Muscle of leg (tissue), 11 donors: ENCODE results near the gene EXOC3L1. TPM values are rescaled to one million over a fixed set of nuclear protein-coding genes. Genes with fewer than 3 reads are reported as not detected.
A peak's percentile ranks its signal among the peaks of the same experiment; 100 is the strongest.

ENCODE experiments used
- DNase-seq: peaks from one replicate; pipeline ENCODE4 v3.0.0; 2013
- H3K27ac ChIP-seq: one replicate; pipeline ENCODE4 v1.5.1; 2013; ENCODE audit warnings: mild to moderate bottlenecking, low read length, control low read depth
- H3K27me3 ChIP-seq: one replicate; pipeline ENCODE4 v1.6.1; 2013; ENCODE audit warnings: low read length; ENCODE audit not compliant: control insufficient read depth, insufficient read depth
- H3K36me3 ChIP-seq: one replicate; pipeline ENCODE4 v1.6.1; 2013; ENCODE audit warnings: low read length; ENCODE audit not compliant: control insufficient read depth, insufficient read depth
- H3K4me1 ChIP-seq: one replicate; pipeline ENCODE4 v1.6.1; 2013; ENCODE audit warnings: low read length; ENCODE audit not compliant: control insufficient read depth, insufficient read depth
- H3K4me3 ChIP-seq: one replicate; pipeline ENCODE4 v1.5.1; 2013; ENCODE audit warnings: low read length, control low read depth
- H3K9me3 ChIP-seq: replicated peaks from 2 replicates; pipeline ENCODE4 v1.6.1; 2013; ENCODE audit warnings: low read depth, low read length; ENCODE audit not compliant: control insufficient read depth
- WGBS: methylation state at CpG from one replicate; pipeline ENCODE4 v1.1.5; 2013; ENCODE audit warnings: missing lambda C conversion rate; ENCODE audit not compliant: insufficient coverage; 5-methylcytosine and 5-hydroxymethylcytosine counted together
- polyA plus RNA-seq, 8 donors: library from polyadenylated mRNA; unstranded; fragments of 120-200 nt; gene quantifications; one replicate each; pipeline versions ENCODE4 v1.2.1 to v1.2.3, GENCODE V29; 2013; ENCODE audit warnings: inconsistent platforms in 1 of 8, low replicate concordance in 1 of 8; ENCODE audit not compliant: insufficient read length in 8 of 8, insufficient read depth in 1 of 8
- total RNA-seq: library from RNA; stranded (reverse); fragments of 120-200 nt; gene quantifications from one replicate; pipeline ENCODE4 v1.2.4, GENCODE V29; 2013

EXOC3L1 gene
- total and polyA plus RNA-seq, 9 donors: 7.6 to 15.5 (median 11.4) TPM

DNA sequence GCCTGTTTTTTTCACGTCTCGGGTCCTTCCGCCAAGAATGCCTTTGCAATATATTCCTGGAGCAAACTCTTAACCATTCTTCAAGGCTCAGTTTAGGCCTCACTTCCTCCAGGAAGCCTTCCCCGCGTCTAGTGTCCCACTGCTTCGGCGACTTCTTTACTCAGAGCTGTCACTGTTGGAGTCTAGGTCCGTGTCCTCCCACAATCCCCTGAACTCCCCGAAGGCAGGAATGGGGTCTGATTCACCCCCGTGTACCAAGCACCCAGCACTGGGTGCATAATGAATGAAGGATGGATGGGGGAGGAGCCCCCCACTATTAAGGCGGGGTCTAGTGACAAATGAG is 6.7 kb downstream of the EXOC3L1 start:
- DNase-seq: no peak
- peaks cover 54% of the 10 kb centered on the region for H3K4me1 ChIP-seq
- H3K9me3 ChIP-seq: no peaks in the 10 kb centered on the region
- H3K4me3 ChIP-seq: peak overlapping the region; percentile 70
- 6% methylated on average over 6 of the region's 11 CpGs for WGBS
- no peaks in the 10 kb centered on the region for H3K27me3 ChIP-seq
- peak overlapping the region; percentile 94 for H3K27ac ChIP-seq
- peaks cover 7% of the 10 kb centered on the region for H3K36me3 ChIP-seq

DNA sequence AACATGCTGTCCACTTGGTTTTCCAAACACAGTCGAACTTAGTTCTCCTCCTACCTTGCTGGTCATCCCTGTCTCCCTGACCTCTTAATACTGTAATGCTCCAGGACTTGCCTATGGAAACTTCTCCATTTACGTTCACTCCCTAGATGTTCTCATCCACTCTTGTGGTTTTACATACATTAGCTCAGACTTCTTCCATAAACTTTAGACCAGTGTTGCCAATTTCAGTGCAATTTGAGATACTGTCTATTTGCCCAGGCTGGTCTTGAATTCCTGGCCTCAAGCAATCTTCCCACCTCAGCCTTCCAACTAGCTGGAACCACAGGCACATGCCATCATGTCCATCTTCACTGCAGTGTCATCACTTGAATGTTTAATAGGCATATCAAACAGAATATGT is 7.6 kb downstream of the EXOC3L1 start:
- DNase-seq: no peak
- Histone ChIP-seq H3K27me3 (peaks cover 5% of the 10 kb centered on the region), H3K9me3 (no peaks in the 10 kb centered on the region), H3K36me3 (peaks cover 7% of the 10 kb centered on the region), H3K27ac (no peak overlapping the region), H3K4me1 (peaks cover 53% of the 10 kb centered on the region), H3K4me3 (no peak overlapping the region)
- WGBS: 80% methylated on average over 2 of the region's 2 CpGs

- no peak for DNase-seq
- peaks cover 10% of the 10 kb centered on the region for H3K36me3 ChIP-seq
- WGBS: 18% methylated on average over 2 of the region's 2 CpGs
- peaks cover 44% of the 10 kb centered on the region for H3K4me1 ChIP-seq
- no peaks in the 10 kb centered on the region for H3K9me3 ChIP-seq
- H3K4me3 ChIP-seq: no peak overlapping the region
- no peak overlapping the region for H3K27ac ChIP-seq
- peaks cover 13% of the 10 kb centered on the region for H3K27me3 ChIP-seq
Measured at GRCh38 chr16:67181346-67181745, 8.6 kb downstream of the EXOC3L1 start.

DNA sequence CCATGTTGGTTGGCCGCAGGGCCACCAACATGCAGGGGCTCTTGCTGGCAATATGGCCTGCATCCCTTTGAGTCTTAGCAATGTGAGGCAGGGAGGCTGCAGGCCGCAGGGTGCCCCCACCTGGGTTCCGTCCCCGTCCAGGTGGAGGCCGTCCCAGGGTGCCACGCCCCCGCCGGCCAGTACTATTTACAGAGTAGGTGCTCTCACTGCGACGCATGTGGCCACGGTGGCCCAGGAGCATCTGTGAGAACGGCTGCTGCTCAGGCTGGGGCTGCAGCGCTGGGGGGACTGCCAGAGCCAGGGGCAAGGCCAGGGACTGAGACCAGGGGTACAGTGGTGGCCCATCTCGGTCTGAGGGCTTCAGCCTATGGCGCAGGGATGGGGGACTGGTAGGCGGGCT is 9.8 kb downstream of the EXOC3L1 start:
- H3K4me1 ChIP-seq: peaks cover 37% of the 10 kb centered on the region
- peaks cover 18% of the 10 kb centered on the region for H3K36me3 ChIP-seq
- no peak for DNase-seq
- no peak overlapping the region for H3K4me3 ChIP-seq
- H3K27me3 ChIP-seq: peaks cover 25% of the 10 kb centered on the region
- H3K27ac ChIP-seq: no peak overlapping the region
- WGBS: 90% methylated on average over 15 of the region's 16 CpGs
- no peaks in the 10 kb centered on the region for H3K9me3 ChIP-seq

GRCh38 chr16:67179421-67180080 is 10.4 kb downstream of the EXOC3L1 start:
- no peak for DNase-seq
- 81% methylated on average over 8 of the region's 13 CpGs for WGBS

GRCh38 chr16:67177743-67178699 is 11.9 kb downstream of the EXOC3L1 start:
- H3K9me3 ChIP-seq: no peaks in the 10 kb centered on the region
- WGBS: 3% methylated on average over 73 of the region's 73 CpGs
- no peak overlapping the region for H3K27ac ChIP-seq
- peak overlapping the region; percentile 26 for H3K4me3 ChIP-seq
- peaks cover 42% of the 10 kb centered on the region for H3K4me1 ChIP-seq
- H3K36me3 ChIP-seq: peaks cover 18% of the 10 kb centered on the region
- H3K27me3 ChIP-seq: peaks cover 46% of the 10 kb centered on the region
- peak; percentile 74 for DNase-seq

More at GRCh38 chr16:67179421-67180080, 10.4 kb downstream of the EXOC3L1 start:
- Histone ChIP-seq H3K36me3 (peaks cover 18% of the 10 kb centered on the region), H3K9me3 (no peaks in the 10 kb centered on the region), H3K27me3 (peaks cover 31% of the 10 kb centered on the region), H3K27ac (no peak overlapping the region), H3K4me1 (peaks cover 37% of the 10 kb centered on the region), H3K4me3 (no peak overlapping the region)

DNA sequence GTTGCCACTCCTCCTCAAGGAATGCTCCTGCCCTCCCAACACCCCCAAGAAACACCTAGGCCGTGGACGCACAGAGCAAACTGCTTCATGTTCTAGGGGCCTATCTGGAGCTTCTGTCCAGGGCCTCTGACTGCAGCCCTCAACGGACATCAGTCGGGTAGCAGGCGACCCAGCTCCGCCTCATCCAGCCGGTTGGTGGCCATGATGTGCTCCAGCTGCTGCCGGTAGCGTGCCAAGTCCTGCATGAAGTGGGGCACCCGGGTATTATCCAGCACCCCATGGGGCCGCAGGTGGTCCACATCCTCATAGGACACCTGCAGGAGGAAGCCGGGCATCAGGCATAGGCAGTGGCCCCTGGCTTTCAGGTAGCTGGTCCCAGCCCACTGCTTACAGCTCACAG is 13.3 kb downstream of the EXOC3L1 start:
- peaks cover 18% of the 10 kb centered on the region for H3K36me3 ChIP-seq
- no peaks in the 10 kb centered on the region for H3K9me3 ChIP-seq
- DNase-seq: no peak
- 84% methylated on average over 12 of the region's 12 CpGs for WGBS
- H3K4me1 ChIP-seq: peaks cover 39% of the 10 kb centered on the region
- H3K27ac ChIP-seq: no peak overlapping the region
- H3K4me3 ChIP-seq: no peak overlapping the region
- H3K27me3 ChIP-seq: peaks cover 58% of the 10 kb centered on the region

DNA sequence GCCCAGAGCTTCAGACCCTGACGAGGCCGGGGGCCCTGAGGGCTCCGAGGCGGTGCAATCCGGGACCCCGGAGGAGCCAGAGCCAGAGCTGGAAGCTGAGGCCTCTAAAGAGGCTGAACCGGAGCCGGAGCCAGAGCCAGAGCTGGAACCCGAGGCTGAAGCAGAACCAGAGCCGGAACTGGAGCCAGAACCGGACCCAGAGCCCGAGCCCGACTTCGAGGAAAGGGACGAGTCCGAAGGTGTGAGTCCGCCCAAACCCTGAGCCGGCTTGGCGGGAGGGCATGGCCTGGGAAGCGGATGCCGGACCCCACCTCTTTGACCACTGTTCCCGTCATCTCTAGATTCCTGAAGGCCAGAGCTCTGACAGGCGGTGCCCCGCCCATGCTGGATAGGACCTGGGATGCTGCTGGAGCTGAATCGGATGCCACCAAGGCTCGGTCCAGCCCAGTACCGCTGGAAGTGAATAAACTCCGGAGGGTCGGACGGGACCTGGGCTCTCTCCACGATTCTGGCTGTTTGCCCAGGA is 15.2 kb downstream of the EXOC3L1 start:
- H3K27ac ChIP-seq: peak overlapping the region; percentile 62
- no peak for DNase-seq
- H3K4me1 ChIP-seq: peaks cover 54% of the 10 kb centered on the region
- peaks cover 11% of the 10 kb centered on the region for H3K36me3 ChIP-seq
- H3K27me3 ChIP-seq: peaks cover 75% of the 10 kb centered on the region
- no peaks in the 10 kb centered on the region for H3K9me3 ChIP-seq
- WGBS: 21% methylated on average over 31 of the region's 31 CpGs
- peak overlapping the region; percentile 38 for H3K4me3 ChIP-seq

- peaks cover 11% of the 10 kb centered on the region for H3K36me3 ChIP-seq
- H3K9me3 ChIP-seq: no peaks in the 10 kb centered on the region
- 1% methylated on average over 58 of the region's 71 CpGs for WGBS
- peak; percentile 77 for DNase-seq
- H3K27ac ChIP-seq: peak overlapping the region; percentile 62
- H3K4me3 ChIP-seq: peak overlapping the region; percentile 38
- peaks cover 83% of the 10 kb centered on the region for H3K27me3 ChIP-seq
- peaks cover 62% of the 10 kb centered on the region for H3K4me1 ChIP-seq
Measured at GRCh38 chr16:67173808-67174705, 15.9 kb downstream of the EXOC3L1 start.
